IMR-90 (cell line): ENCODE measurements around the gene PMM2. TPM values are rescaled to one million over a fixed set of nuclear protein-coding genes. Genes with fewer than 3 reads are reported as not detected.
"Not testable (repeated sequence)": the region's sequence is repeated elsewhere in the genome, so short reads cannot be mapped to it uniquely, and the experiment has no call there.

ENCODE experiments used
- ATAC-seq: fragments of 200-7000 bp; cut with Tn5 transposase; 2 replicates; pipeline ENCODE4 v1.9.1; 2020; ENCODE audit warnings: low read depth, mild to moderate bottlenecking, moderate library complexity
- BruUV-seq: library from RNA; stranded (reverse); fragments of 400-500 nt; replicated peaks from 2 replicates; lab custom pipeline; 2021; lab: Mats Ljungman, UMichigan
- CTCF ChIA-PET: fragments of 300-600 bp; formaldehyde crosslinking; extraction: SDS; loops from one replicate; lab custom pipeline; 2021; ENCODE audit warnings: antibody characterized with exemption; lab: Yijun Ruan, JAX
- POLR2A ChIA-PET: fragments of 300-600 bp; sonication (Branson Sonifier 250); formaldehyde crosslinking; loops from one replicate; lab custom pipeline; 2022; ENCODE audit warnings: antibody characterized with exemption; ENCODE audit not compliant: unreplicated experiment; lab: Charles Lee
- DNase-seq: peaks from one replicate; pipeline ENCODE4 v3.0.0; 2013
- H2AFZ ChIP-seq: replicated peaks from 2 replicates; pipeline ENCODE3; 2013; ENCODE audit warnings: low read length, mild to moderate bottlenecking; ENCODE audit not compliant: poor library complexity
- H2AK5ac ChIP-seq: 2 replicates; pipeline ENCODE4 v1.6.1; 2013; ENCODE audit warnings: low read depth, low read length, inconsistent platforms
- H2AK9ac ChIP-seq: replicated peaks from 2 replicates; pipeline ENCODE3; 2013; ENCODE audit warnings: mild to moderate bottlenecking, low read depth, low read length, moderate library complexity; ENCODE audit not compliant: poor library complexity
- H2BK120ac ChIP-seq: 2 replicates; pipeline ENCODE4 v1.6.1; 2013; ENCODE audit warnings: low read depth, low read length, inconsistent platforms
- H2BK15ac ChIP-seq: 3 replicates; pipeline ENCODE4 v1.6.1; 2013; ENCODE audit warnings: low read depth, low read length, inconsistent platforms
- H2BK20ac ChIP-seq: 2 replicates; pipeline ENCODE4 v1.6.1; 2013; ENCODE audit warnings: low read depth, mild to moderate bottlenecking, inconsistent platforms, low read length, moderate library complexity
- H2BK5ac ChIP-seq: 2 replicates; pipeline ENCODE4 v1.6.1; 2013; ENCODE audit warnings: mild to moderate bottlenecking, low read depth, low read length, inconsistent platforms; ENCODE audit not compliant: poor library complexity, severe bottlenecking
- H3K14ac ChIP-seq: replicated peaks from 2 replicates; pipeline ENCODE4 v1.6.1; 2013; ENCODE audit warnings: low read depth, low read length, inconsistent platforms
- H3K18ac ChIP-seq: 2 replicates; pipeline ENCODE4 v1.6.1; 2013; ENCODE audit warnings: low read depth, low read length, control low read depth
- H3K23ac ChIP-seq: 2 replicates; pipeline ENCODE4 v1.6.1; 2013; ENCODE audit warnings: low read depth, low read length, inconsistent platforms
- H3K27ac ChIP-seq: 2 replicates; pipeline ENCODE4 v1.5.1; 2013; ENCODE audit warnings: mild to moderate bottlenecking, control low read depth, low read length; ENCODE audit not compliant: insufficient read depth
- H3K27me3 ChIP-seq: 2 replicates; pipeline ENCODE4 v1.6.1; 2013; ENCODE audit warnings: low read length; ENCODE audit not compliant: control insufficient read depth, insufficient read depth
- H3K36me3 ChIP-seq: 2 replicates; pipeline ENCODE4 v1.6.1; 2013; ENCODE audit warnings: low read length, mixed read lengths; ENCODE audit not compliant: control insufficient read depth, insufficient read depth
- H3K4ac ChIP-seq: 2 replicates; pipeline ENCODE4 v1.6.1; 2013; ENCODE audit warnings: low read depth, low read length, inconsistent platforms
- H3K4me1 ChIP-seq: 2 replicates; pipeline ENCODE4 v1.6.1; 2013; ENCODE audit warnings: low read length, mixed read lengths; ENCODE audit not compliant: control insufficient read depth, insufficient read depth
- H3K4me2 ChIP-seq: 2 replicates; pipeline ENCODE4 v1.6.1; 2013; ENCODE audit warnings: low read depth, mild to moderate bottlenecking, control low read depth, low read length, moderate library complexity
- H3K4me3 ChIP-seq: 2 replicates; pipeline ENCODE4 v1.5.1; 2013; ENCODE audit warnings: low read depth, mild to moderate bottlenecking, control low read depth, low read length, moderate library complexity; ENCODE audit not compliant: insufficient read depth
- H3K56ac ChIP-seq: 2 replicates; pipeline ENCODE4 v1.6.1; 2013; ENCODE audit warnings: low read length, inconsistent platforms; ENCODE audit not compliant: insufficient read depth; ENCODE audit errors: extremely low read depth
- H3K79me1 ChIP-seq, 2 experiments: 2 replicates each; pipeline ENCODE4 v1.6.1; 2013; ENCODE audit warnings: low read length in 2 of 2, inconsistent platforms in 1 of 2, low read depth in 1 of 2
- H3K9ac ChIP-seq: 2 replicates; pipeline ENCODE4 v1.6.1; 2013; ENCODE audit warnings: low read depth, low read length, control low read depth
- H3K9me1 ChIP-seq: 2 replicates; pipeline ENCODE4 v1.6.1; 2013; ENCODE audit warnings: low read length, inconsistent platforms; ENCODE audit not compliant: insufficient read depth
- H3K9me3 ChIP-seq: 2 replicates; pipeline ENCODE4 v1.6.1; 2013; ENCODE audit warnings: low read length; ENCODE audit not compliant: control insufficient read depth, insufficient read depth
- H4K20me1 ChIP-seq: 2 replicates; pipeline ENCODE4 v1.6.1; 2013; ENCODE audit warnings: low read length, inconsistent platforms; ENCODE audit not compliant: insufficient read depth
- H4K5ac ChIP-seq: 2 replicates; pipeline ENCODE4 v1.6.1; 2013; ENCODE audit warnings: mild to moderate bottlenecking, low read depth, low read length, control low read depth
- H4K8ac ChIP-seq, 2 experiments: 2 replicates each; pipeline ENCODE4 v1.6.1; 2013; ENCODE audit warnings: low read depth in 2 of 2, low read length in 2 of 2, control low read depth in 1 of 2, inconsistent platforms in 1 of 2
- H4K91ac ChIP-seq: 2 replicates; pipeline ENCODE4 v1.6.1; 2013; ENCODE audit warnings: low read depth, low read length, inconsistent platforms; ENCODE audit not compliant: insufficient read depth
- WGBS, 2 experiments: methylation state at CpG; one replicate each; pipeline versions ENCODE4 v1.1.5 to v1.1.7; 2013; ENCODE audit warnings: missing lambda C conversion rate in 2 of 2; ENCODE audit not compliant: insufficient read length in 1 of 2; ENCODE audit errors: extremely low coverage in 2 of 2; 5-methylcytosine and 5-hydroxymethylcytosine counted together
- dilution Hi-C: fragments of 300-500 bp; cut with HindIII; formaldehyde crosslinking; loops from one replicate; pipeline ENCODE4 v1.14.3; 2018; ENCODE audit warnings: low sequenced_read_pairs; ENCODE audit not compliant: unreplicated experiment
- in situ Hi-C: fragments of 300-500 bp; cut with MboI; formaldehyde crosslinking; loops from 3 replicates; pipeline ENCODE4 v1.14.3; 2019; ENCODE audit warnings: low sequenced_read_pairs, inconsistent platforms, mixed read lengths
- intact Hi-C: fragments of 100-400 bp; cut with micrococcal nuclease; formaldehyde crosslinking; loops from 2 replicates; pipeline ENCODE4 v1.10.0; 2022
- polyA plus RNA-seq, 3 experiments: library from polyadenylated mRNA; depleted of rRNA; stranded (reverse); fragments of >200 nt; gene quantifications; 2 replicates each; pipeline ENCODE4 v1.2.3, GENCODE V29; 2012; ENCODE audit warnings: low replicate concordance in 1 of 3
- total RNA-seq: library from RNA; depleted of rRNA; stranded (reverse); fragments of >200 nt; gene quantifications from 2 replicates; pipeline ENCODE4 v1.2.3, GENCODE V29; 2012

PMM2 gene
- total and polyA plus RNA-seq, 2 of the 4 experiments (the other 2 are of a cell fraction), result 25.8 to 38.9 TPM

- H2AK9ac ChIP-seq, BruUV-seq, H4K20me1 ChIP-seq, H3K4ac ChIP-seq, H2BK20ac ChIP-seq, H3K23ac ChIP-seq, H2BK5ac ChIP-seq, H3K4me1 ChIP-seq, POLR2A ChIA-PET, H2AFZ ChIP-seq, ATAC-seq, H3K9ac ChIP-seq, dilution Hi-C loops, H3K9me3 ChIP-seq, H2BK120ac ChIP-seq, H3K56ac ChIP-seq, H3K36me3 ChIP-seq, H3K79me1 ChIP-seq, H4K5ac ChIP-seq, H2AK5ac ChIP-seq, H2BK15ac ChIP-seq, H3K14ac ChIP-seq, H3K4me2 ChIP-seq, in situ Hi-C loops, H3K18ac ChIP-seq, H4K91ac ChIP-seq, intact Hi-C loops, DNase-seq, H3K27ac ChIP-seq, H4K8ac ChIP-seq, H3K27me3 ChIP-seq, H3K9me1 ChIP-seq, CTCF ChIA-PET, H3K4me3 ChIP-seq: not testable (repeated sequence)
- 77% methylated on average over 6 of the region's 11 CpGs; no CpG with 5 or more reads in 1 of the 2 experiments for WGBS, 2 experiments
Measured at GRCh38 chr16:8786316-8786715, 11.3 kb upstream of the PMM2 start.
